ENCODE data around the gene FGD2. TPM values are rescaled to one million over a fixed set of nuclear protein-coding genes. Genes with fewer than 3 reads are reported as not detected.

The FGD2 gene
- total RNA-seq, 4 donors from 2014 or later: 13.1 to 46.4 (median 29.6) TPM

- Histone ChIP-seq H3K36me3 (no peaks in the 10 kb centered on the region), H3K9me3 (peaks cover 0 to 3% of the 10 kb centered on the region in 2 donors), H3K4me1 (peaks cover 0 to 3% (median 0%) of the 10 kb centered on the region in 4 donors), H3K4me3 (no peak overlapping the region), H3K27ac (no peak overlapping the region), H3K27me3 (no peaks in the 10 kb centered on the region)
- 74 to 94% methylated on average over 2 to 7 of the region's 7 CpGs for WGBS, 2 donors (ENCODE audit: low coverage in 1 of 2)
- in situ Hi-C loops (cut with MboI; ENCODE audit: low pct_ligation_motif_present in 1 of 4, low pct_unique_long_range_greater_than_20kb in 1 of 4, low sequenced_read_pairs in 3 of 4) (no loop called here), intact Hi-C loops (cut with DNase I; ENCODE audit: low total_unique reads) (no loop called here)
- no peak for DNase-seq
- TF ChIP-seq POLR2A (IDR thresholded peaks at IDR 0.05) (no peak), POLR2AphosphoS5 (IDR thresholded peaks at IDR 0.05) (no peak)
- TF ChIP-seq, protein P1, sequence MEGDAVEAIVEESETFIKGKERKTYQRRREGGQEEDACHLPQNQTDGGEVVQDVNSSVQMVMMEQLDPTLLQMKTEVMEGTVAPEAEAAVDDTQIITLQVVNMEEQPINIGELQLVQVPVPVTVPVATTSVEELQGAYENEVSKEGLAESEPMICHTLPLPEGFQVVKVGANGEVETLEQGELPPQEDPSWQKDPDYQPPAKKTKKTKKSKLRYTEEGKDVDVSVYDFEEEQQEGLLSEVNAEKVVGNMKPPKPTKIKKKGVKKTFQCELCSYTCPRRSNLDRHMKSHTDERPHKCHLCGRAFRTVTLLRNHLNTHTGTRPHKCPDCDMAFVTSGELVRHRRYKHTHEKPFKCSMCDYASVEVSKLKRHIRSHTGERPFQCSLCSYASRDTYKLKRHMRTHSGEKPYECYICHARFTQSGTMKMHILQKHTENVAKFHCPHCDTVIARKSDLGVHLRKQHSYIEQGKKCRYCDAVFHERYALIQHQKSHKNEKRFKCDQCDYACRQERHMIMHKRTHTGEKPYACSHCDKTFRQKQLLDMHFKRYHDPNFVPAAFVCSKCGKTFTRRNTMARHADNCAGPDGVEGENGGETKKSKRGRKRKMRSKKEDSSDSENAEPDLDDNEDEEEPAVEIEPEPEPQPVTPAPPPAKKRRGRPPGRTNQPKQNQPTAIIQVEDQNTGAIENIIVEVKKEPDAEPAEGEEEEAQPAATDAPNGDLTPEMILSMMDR (IDR thresholded peaks at IDR 0.05): no peak
Measured at GRCh38 chr6:37033255-37033654, 27.8 kb downstream of the FGD2 start.

DNA sequence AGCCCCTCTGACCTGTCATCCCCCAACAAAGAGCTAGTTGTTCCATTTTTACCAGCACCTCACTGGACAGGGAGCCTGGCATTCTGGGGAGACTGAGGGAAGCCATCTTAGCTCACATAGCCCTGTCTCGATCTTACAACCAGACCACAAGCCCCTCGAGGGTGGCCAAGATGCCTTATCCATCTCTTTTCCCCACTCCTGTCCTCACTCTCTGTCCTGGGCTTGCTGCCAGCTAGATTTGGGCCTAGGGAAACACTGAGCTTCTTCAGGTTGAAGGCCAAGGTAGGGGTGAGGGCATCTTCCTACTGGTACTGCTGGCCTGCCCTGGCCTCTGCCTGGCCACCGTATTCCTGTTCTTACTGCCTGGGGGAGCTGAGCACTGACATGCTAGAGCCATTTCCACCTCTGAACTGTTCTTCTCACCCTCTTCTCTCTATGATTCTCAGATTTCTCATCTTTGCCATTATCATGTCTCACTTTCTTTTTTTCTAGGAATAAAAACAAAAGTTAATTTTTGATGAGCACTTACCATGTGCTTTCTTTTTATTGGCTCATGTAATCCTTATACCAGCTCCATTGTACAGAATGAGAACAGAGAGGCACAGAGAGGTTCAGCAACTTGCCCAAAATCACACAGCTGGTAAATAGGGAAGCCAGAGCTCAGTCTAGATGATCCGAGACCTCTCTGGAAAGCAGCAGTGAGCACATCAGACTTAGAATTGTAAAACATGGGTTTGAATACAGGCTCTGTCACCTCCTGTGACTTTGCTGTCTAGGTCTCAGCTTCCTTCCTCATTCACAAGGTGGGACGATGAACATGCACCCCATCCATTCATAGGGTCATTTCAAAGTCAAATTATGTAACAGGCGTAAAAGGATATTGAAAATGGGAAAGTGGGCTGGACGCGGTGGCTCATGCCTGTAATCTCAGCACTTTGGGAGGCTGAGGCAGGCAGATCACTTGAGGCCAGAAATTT lies 28.7 kb downstream of the FGD2 start:
- H3K4me1 ChIP-seq: peaks cover 0 to 8% (median 0%) of the 10 kb centered on the region in 4 donors
- in situ Hi-C loops (cut with MboI; ENCODE audit: low pct_ligation_motif_present in 1 of 4, low pct_unique_long_range_greater_than_20kb in 1 of 4, low sequenced_read_pairs in 3 of 4) (no loop called here), intact Hi-C loops (cut with DNase I; ENCODE audit: low total_unique reads) (no loop called here)

GRCh38 chr6:37036146-37036545 lies 30.7 kb downstream of the FGD2 start:
- in situ Hi-C loops (cut with MboI; ENCODE audit: low pct_ligation_motif_present in 1 of 4, low pct_unique_long_range_greater_than_20kb in 1 of 4, low sequenced_read_pairs in 3 of 4) (no loop called here), intact Hi-C loops (cut with DNase I; ENCODE audit: low total_unique reads) (no loop called here)
- Histone ChIP-seq H3K4me3 (no peak overlapping the region), H3K27me3 (no peaks in the 10 kb centered on the region), H3K4me1 (peaks cover 0 to 5% (median 0%) of the 10 kb centered on the region in 4 donors), H3K27ac (no peak overlapping the region), H3K9me3 (no peaks in the 10 kb centered on the region), H3K36me3 (no peaks in the 10 kb centered on the region)
- WGBS, 2 donors (ENCODE audit: low coverage in 1 of 2): 69 to 77% methylated on average over 5 to 12 of the region's 12 CpGs
- no peak for DNase-seq
- no peak for TF ChIP-seq POLR2A (IDR thresholded peaks at IDR 0.05)

More for the DNA sequence above, 28.7 kb downstream of the FGD2 start:
- TF ChIP-seq EP300 (IDR thresholded peaks at IDR 0.05; ENCODE audit: low read depth): no peak
- no peak for TF ChIP-seq POLR2A (IDR thresholded peaks at IDR 0.05)
- TF ChIP-seq POLR2AphosphoS5 (IDR thresholded peaks at IDR 0.05): no peak
- TF ChIP-seq, protein P1 (IDR thresholded peaks at IDR 0.05): no peak
- DNase-seq: no peak
- no peak overlapping the region for H3K4me3 ChIP-seq
- 75 to 83% methylated on average over 3 to 8 of the region's 8 CpGs for WGBS, 2 donors (ENCODE audit: low coverage in 1 of 2)
- no peaks in the 10 kb centered on the region for H3K36me3 ChIP-seq
- peaks cover 0 to 3% of the 10 kb centered on the region in 2 donors for H3K9me3 ChIP-seq
- H3K27me3 ChIP-seq: no peaks in the 10 kb centered on the region
- H3K27ac ChIP-seq: no peak overlapping the region

GRCh38 chr6:37038292-37039198 lies 33.1 kb downstream of the FGD2 start:
- no peak for TF ChIP-seq POLR2A (IDR thresholded peaks at IDR 0.05)
- peak; percentile 70 for TF ChIP-seq EP300 (IDR thresholded peaks at IDR 0.05; ENCODE audit: low read depth)
- TF ChIP-seq, protein P1 (IDR thresholded peaks at IDR 0.05): no peak
- peak in 1 of 3 donors; percentile 18 for TF ChIP-seq POLR2AphosphoS5 (IDR thresholded peaks at IDR 0.05)

More at GRCh38 chr6:37038292-37039198, 33.1 kb downstream of the FGD2 start:
- in situ Hi-C loops (cut with MboI; ENCODE audit: low pct_ligation_motif_present in 1 of 4, low pct_unique_long_range_greater_than_20kb in 1 of 4, low sequenced_read_pairs in 3 of 4): no loop called here
- WGBS, 2 donors (ENCODE audit: low coverage in 1 of 2): 0 to 50% methylated on average over 1 to 13 of the region's 13 CpGs
- no peak for DNase-seq
- Histone ChIP-seq H3K36me3 (no peaks in the 10 kb centered on the region), H3K9me3 (no peaks in the 10 kb centered on the region), H3K4me1 (peaks cover 0 to 5% (median 0%) of the 10 kb centered on the region in 4 donors), H3K27me3 (no peaks in the 10 kb centered on the region), H3K4me3 (no peak overlapping the region), H3K27ac (no peak overlapping the region)
- intact Hi-C loops (cut with DNase I; ENCODE audit: low total_unique reads): no loop called here

All from transverse colon (tissue), 4 donors.